ENCODE measurements around the gene CT55. TPM values are rescaled to one million over a fixed set of nuclear protein-coding genes. Genes with fewer than 3 reads are reported as not detected.

Gene CT55
- total RNA-seq, 3 donors from 2014 or later (not counting 1 experiment from before 2014, with no cell fraction given) = not detected

DNA sequence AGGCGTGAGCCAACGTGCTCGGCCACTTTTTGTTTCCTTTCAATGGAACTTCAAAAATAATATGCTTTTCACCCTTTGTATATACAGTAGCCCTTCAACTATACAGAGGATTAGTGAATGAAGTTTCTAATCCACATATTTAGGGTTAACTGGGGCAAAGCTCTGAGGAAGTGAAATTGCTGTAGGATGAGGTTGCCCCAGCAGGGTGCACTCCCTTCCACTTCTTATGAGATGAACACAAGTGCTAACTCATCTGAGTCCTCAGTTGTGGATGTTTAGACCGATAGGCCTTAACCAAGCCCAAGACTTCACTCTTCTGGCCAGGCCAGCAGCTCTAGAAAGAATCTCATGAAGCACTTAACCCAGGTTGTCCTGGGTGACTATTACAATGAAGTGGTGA lies 29.1 kb upstream of the CT55 start:
- intact Hi-C loops (cut with micrococcal nuclease) = no loop called here
- Histone ChIP-seq H3K36me3 (ENCODE audit: control insufficient read depth, insufficient read depth, low read length) (no peaks in the 10 kb centered on the region), H3K4me1 (ENCODE audit: control insufficient read depth, insufficient read depth, low read length) (no peaks in the 10 kb centered on the region), H3K9me3 (ENCODE audit: control insufficient read depth, insufficient read depth, low read length) (no peaks in the 10 kb centered on the region), H3K27me3 (ENCODE audit: control insufficient read depth, insufficient read depth, low read length) (no peaks in the 10 kb centered on the region), H3K4me3 (ENCODE audit: low read length) (no peak overlapping the region), H3K27ac (ENCODE audit: low read length) (no peak overlapping the region)
- TF ChIP-seq, protein P1, sequence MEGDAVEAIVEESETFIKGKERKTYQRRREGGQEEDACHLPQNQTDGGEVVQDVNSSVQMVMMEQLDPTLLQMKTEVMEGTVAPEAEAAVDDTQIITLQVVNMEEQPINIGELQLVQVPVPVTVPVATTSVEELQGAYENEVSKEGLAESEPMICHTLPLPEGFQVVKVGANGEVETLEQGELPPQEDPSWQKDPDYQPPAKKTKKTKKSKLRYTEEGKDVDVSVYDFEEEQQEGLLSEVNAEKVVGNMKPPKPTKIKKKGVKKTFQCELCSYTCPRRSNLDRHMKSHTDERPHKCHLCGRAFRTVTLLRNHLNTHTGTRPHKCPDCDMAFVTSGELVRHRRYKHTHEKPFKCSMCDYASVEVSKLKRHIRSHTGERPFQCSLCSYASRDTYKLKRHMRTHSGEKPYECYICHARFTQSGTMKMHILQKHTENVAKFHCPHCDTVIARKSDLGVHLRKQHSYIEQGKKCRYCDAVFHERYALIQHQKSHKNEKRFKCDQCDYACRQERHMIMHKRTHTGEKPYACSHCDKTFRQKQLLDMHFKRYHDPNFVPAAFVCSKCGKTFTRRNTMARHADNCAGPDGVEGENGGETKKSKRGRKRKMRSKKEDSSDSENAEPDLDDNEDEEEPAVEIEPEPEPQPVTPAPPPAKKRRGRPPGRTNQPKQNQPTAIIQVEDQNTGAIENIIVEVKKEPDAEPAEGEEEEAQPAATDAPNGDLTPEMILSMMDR (IDR thresholded peaks at IDR 0.05) = no peak
- DNase-seq = no peak
- H3K9me3 Mint-ChIP-seq = no peaks in the 10 kb centered on the region
- H3K27me3 Mint-ChIP-seq (ENCODE audit: low read depth in 2 of 2) = peaks cover 9 to 43% of the 10 kb centered on the region in 2 donors
- no peaks in the 10 kb centered on the region for H3K4me1 Mint-ChIP-seq
- H3K27ac Mint-ChIP-seq = no peak overlapping the region
- WGBS (ENCODE audit: insufficient coverage) = no CpG with 5 or more reads among the region's 4 CpGs
- H3K36me3 Mint-ChIP-seq = no peaks in the 10 kb centered on the region
- no peak overlapping the region for H3K4me3 Mint-ChIP-seq
- no peak for ATAC-seq

DNA sequence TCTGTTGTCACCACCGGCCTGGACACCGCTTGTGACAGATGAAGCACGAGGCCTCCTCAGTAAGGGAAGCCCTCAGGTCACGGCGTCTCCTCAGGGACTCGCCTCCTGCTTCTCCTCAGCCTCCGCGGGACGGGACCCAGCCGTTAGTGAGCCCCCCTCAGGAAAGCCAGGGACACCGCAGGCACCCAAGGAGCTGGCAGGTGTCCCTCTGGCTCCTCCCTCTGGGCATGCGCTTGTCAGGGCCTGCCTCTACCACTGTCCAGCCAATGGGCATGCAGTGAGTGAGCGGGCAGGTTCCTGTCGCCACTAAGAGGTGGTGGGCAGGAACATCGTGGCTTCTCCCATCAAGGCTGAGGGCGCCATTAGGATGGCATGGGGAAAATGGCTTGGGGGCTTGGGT lies 23.5 kb upstream of the CT55 start:
- H3K9me3 ChIP-seq (ENCODE audit: control insufficient read depth, insufficient read depth, low read length) = no peaks in the 10 kb centered on the region
- no peaks in the 10 kb centered on the region for H3K9me3 Mint-ChIP-seq
- H3K4me1 Mint-ChIP-seq = no peaks in the 10 kb centered on the region
- no peak overlapping the region for H3K27ac Mint-ChIP-seq
- H3K27me3 Mint-ChIP-seq (ENCODE audit: low read depth in 2 of 2) = peaks cover 14 to 37% of the 10 kb centered on the region in 2 donors
- H3K4me3 ChIP-seq (ENCODE audit: low read length) = no peak overlapping the region
- TF ChIP-seq, protein P1 (IDR thresholded peaks at IDR 0.05) = no peak
- H3K36me3 ChIP-seq (ENCODE audit: control insufficient read depth, insufficient read depth, low read length) = no peaks in the 10 kb centered on the region
- WGBS (ENCODE audit: insufficient coverage) = 94% methylated on average over 16 of the region's 16 CpGs
- H3K27ac ChIP-seq (ENCODE audit: low read length) = no peak overlapping the region
- H3K4me3 Mint-ChIP-seq = no peak overlapping the region
- H3K4me1 ChIP-seq (ENCODE audit: control insufficient read depth, insufficient read depth, low read length) = no peaks in the 10 kb centered on the region
- intact Hi-C loops (cut with micrococcal nuclease) = no loop called here
- no peaks in the 10 kb centered on the region for H3K36me3 Mint-ChIP-seq
- ATAC-seq = no peak
- no peak for DNase-seq
- no peaks in the 10 kb centered on the region for H3K27me3 ChIP-seq (ENCODE audit: control insufficient read depth, insufficient read depth, low read length)

GRCh38 chrX:135193740-135194139 lies 22.5 kb upstream of the CT55 start:
- no peaks in the 10 kb centered on the region for H3K27me3 ChIP-seq (ENCODE audit: control insufficient read depth, insufficient read depth, low read length)
- no peak overlapping the region for H3K4me3 ChIP-seq (ENCODE audit: low read length)
- no peak for ATAC-seq
- Mint-ChIP-seq H3K36me3 (no peaks in the 10 kb centered on the region), H3K27ac (no peak overlapping the region), H3K9me3 (no peaks in the 10 kb centered on the region), H3K4me3 (no peak overlapping the region), H3K27me3 (ENCODE audit: low read depth in 2 of 2) (peaks cover 14 to 40% of the 10 kb centered on the region in 2 donors), H3K4me1 (no peaks in the 10 kb centered on the region)
- H3K4me1 ChIP-seq (ENCODE audit: control insufficient read depth, insufficient read depth, low read length) = no peaks in the 10 kb centered on the region
- TF ChIP-seq, protein P1 (IDR thresholded peaks at IDR 0.05) = no peak
- H3K9me3 ChIP-seq (ENCODE audit: control insufficient read depth, insufficient read depth, low read length) = no peaks in the 10 kb centered on the region
- no peaks in the 10 kb centered on the region for H3K36me3 ChIP-seq (ENCODE audit: control insufficient read depth, insufficient read depth, low read length)
- 96% methylated on average over 6 of the region's 6 CpGs for WGBS (ENCODE audit: insufficient coverage)
- no peak overlapping the region for H3K27ac ChIP-seq (ENCODE audit: low read length)
- intact Hi-C loops (cut with micrococcal nuclease) = no loop called here
- DNase-seq = no peak

- H3K9me3 ChIP-seq (ENCODE audit: control insufficient read depth, insufficient read depth, low read length) = no peaks in the 10 kb centered on the region
- H3K27ac Mint-ChIP-seq = no peak overlapping the region
- WGBS (ENCODE audit: insufficient coverage) = no CpG with 5 or more reads among the region's 3 CpGs
- no peak overlapping the region for H3K27ac ChIP-seq (ENCODE audit: low read length)
- intact Hi-C loops (cut with micrococcal nuclease) = no loop called here
- H3K4me3 Mint-ChIP-seq = no peak overlapping the region
- ATAC-seq (no peak), DNase-seq (no peak)
- TF ChIP-seq, protein P1 (IDR thresholded peaks at IDR 0.05) = no peak
- no peaks in the 10 kb centered on the region for H3K27me3 ChIP-seq (ENCODE audit: control insufficient read depth, insufficient read depth, low read length)
- H3K4me1 Mint-ChIP-seq = no peaks in the 10 kb centered on the region
- H3K27me3 Mint-ChIP-seq (ENCODE audit: low read depth in 2 of 2) = peaks cover 11 to 33% of the 10 kb centered on the region in 2 donors
- no peaks in the 10 kb centered on the region for H3K4me1 ChIP-seq (ENCODE audit: control insufficient read depth, insufficient read depth, low read length)
- H3K4me3 ChIP-seq (ENCODE audit: low read length) = no peak overlapping the region
- H3K9me3 Mint-ChIP-seq = no peaks in the 10 kb centered on the region
- H3K36me3 ChIP-seq (ENCODE audit: control insufficient read depth, insufficient read depth, low read length) = no peaks in the 10 kb centered on the region
- no peaks in the 10 kb centered on the region for H3K36me3 Mint-ChIP-seq
Measured at GRCh38 chrX:135191838-135192237, 20.6 kb upstream of the CT55 start.

Data from natural killer cell (primary cell).